ENCODE measurements around the gene AGBL4.

AGBL4 gene

DNA sequence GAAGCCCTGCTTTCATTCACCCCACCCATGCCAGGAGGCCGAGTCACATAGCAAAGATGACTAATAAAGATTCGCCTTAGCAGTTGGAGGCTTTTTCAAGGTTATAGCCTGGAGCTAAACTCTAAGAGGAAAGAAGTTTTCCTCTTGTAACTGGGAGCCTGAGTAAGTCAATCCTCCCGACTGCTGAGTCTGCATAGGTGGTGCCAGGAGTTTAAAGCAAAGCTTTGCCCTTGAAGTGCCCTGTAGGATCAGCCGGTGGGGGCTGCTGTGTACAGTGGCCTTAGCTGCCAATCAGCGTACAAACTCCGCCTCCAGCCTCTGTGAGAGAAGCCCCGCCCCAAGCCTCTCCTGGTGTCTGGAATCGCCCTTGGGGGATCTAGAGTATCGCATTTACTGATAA, 1404.2 kb downstream of the AGBL4 start:
- peak; percentile 51 for DNase-seq

DNA sequence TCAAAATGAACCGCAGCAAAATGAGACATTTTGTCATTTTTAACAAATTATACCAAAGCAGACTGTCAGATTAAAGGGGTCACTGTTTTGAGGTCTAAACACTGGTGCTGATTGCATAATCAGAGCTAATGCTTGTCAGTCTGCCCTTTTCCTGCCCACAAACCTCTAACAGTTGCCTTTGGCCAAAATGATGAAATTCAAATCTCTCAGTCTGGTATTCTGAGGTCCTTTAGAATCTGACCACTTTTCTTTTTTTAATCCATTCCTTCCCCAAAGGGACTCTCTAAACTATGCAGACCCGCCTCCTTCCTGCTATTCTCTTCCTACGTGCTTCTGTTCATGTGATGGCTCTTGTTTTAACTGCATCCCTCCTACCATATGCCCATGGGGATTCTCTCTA, 1406.5 kb downstream of the AGBL4 start:
- DNase-seq = no peak

DNA sequence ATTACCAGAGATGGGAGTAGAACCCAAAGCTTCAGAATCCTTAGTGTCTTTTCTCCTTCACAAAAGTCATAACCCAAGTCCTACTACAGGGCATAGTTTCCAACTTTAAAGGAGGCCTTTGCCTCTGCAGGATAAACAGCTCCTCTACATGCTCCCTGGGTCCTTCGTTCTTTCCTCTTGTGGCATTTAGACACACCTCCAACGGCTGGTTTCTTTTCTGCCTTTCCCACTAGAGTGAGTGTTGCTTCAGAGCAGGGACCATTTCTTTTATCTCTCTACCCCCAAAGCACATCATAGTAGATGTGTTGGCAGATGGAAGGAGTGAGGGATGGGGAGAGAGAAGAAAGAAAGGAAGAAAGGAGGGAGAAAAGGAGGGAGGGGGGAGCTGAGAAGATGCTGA, 1407.0 kb downstream of the AGBL4 start:
- no peak for DNase-seq

DNA sequence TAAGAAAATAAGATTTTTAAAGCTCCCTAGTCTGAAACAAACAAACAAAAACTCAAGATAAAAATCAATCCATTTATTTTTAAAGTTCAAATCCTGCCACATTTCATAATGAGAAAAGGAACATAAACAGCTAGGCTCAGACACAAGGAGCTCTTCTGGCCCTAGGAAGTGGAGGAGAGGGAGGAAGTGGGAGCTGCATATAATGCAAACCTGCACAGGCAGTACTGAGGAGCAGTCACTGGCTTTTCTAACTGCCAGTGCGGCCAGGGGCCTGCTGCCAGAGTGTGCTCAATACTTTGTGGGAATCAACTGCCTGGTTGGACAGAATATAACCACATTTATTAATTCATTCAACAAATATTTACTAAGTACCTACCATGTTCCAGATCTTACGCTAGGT, 1411.9 kb downstream of the AGBL4 start:
- DNase-seq = no peak

DNA sequence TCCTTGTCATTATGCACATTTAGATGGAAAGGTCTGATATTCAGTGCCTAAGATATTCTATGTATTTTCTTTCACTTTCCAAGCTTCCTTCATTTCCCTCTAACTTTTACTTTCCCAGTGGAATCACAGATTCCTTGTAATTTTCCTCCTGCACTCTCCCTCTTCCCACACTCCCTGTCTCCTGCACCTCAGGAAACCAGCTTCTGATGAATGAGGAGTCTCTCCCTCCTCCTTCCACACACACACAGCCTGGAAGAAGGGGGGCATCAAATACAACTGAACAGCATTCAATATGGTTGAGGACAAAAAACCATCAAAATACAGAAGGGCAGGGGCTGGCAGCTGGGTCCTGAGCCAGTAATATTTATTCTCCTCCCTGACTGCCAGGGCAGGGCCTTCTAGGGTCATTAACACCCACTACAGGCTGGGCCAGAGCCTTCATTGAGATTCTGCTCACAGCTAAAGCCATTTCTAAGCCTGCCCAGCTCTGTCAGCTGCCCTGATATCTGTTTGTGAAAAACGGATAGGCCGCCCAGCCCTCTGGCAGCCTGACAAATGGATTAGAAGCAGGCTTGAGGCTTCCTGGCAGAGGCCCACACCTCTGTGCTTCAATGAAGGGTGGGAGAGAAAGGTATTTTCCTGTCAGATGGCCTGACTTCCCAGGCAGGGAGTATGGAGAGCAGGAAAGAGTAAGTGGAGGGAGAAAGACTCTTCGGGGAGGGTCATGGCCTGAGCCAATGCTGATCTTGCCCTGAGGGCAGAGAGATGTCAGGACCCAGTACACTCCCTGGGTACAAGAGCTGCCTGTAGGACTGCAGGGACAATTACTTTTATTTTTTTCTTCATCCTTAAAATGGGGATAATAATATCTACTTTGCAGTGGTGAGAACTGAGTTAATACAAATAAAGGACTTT, 1412.9 kb downstream of the AGBL4 start:
- DNase-seq = peak; percentile 32

DNA sequence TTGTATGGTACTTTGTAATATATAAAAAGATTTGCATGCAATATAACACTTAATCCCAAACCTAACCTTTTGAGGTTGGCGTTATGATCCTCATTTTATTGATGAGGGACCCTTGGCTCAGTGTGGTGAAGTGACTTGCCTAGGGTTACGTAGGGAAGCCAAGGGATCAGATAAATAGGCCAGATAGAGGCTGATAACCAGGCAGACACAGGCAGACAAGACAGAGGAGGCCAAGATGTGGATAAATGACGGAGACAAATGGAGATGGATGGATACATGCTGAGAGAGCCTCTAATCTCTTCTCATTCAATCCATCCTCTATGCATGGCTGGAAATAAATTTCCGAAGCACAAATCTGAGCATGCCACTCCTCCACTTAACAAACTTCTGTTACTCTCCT, 1414.9 kb downstream of the AGBL4 start:
- DNase-seq = no peak

DNA sequence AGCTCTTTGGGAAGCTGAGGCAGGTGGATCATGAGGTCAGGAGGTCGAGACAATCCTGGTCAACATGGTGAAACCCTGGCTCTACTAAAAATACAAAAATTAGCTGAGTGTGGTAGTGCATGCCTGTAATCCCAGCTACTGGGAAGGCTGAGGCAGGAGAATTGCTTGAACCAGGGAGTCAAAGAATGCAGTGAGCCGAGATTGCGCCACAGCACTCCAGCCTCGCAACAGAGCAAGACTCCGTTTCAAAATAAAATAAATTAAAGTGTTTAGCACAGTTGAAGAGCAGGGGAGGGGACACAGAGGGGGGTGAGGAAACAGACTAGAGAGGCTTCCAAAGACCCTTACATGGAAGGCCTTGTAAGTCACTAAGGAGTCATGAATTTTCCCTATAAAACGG, 1420.5 kb downstream of the AGBL4 start:
- no peak for DNase-seq

GRCh38 chr1:48602349-48602748, 1421.4 kb downstream of the AGBL4 start:
- DNase-seq = no peak

- DNase-seq = no peak
Observed at GRCh38 chr1:48600182-48600581, 1423.6 kb downstream of the AGBL4 start.

DNA sequence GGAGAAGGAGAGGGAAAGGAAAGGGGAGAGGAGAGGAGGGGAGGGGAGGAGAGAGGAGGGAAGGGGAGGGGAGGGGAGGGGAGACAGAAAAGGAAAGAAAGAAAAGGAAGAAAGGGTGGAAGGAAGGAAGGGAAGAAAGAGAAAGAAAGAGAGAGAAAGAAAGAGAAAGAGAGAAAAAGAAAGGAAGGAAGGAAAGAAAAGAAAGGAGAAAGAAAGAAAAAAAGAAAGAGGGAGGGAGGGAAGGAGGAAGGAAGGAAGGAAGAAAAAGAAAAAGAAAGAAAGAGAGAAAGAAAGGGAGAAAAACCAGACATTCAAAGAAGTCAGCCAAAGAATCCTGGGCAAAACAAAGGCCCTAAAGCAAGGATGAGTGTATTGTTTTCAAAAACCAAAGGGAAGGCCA, 1426.1 kb downstream of the AGBL4 start:
- DNase-seq = no peak

GRCh38 chr1:48596046-48596445, 1427.7 kb downstream of the AGBL4 start:
- no peak for DNase-seq

- no peak for DNase-seq
Observed at GRCh38 chr1:48595613-48596012, 1428.1 kb downstream of the AGBL4 start.

- no peak for DNase-seq
Observed at GRCh38 chr1:48592330-48592729, 1431.4 kb downstream of the AGBL4 start.

GRCh38 chr1:48591181-48591580, 1432.6 kb downstream of the AGBL4 start:
- DNase-seq = no peak

DNA sequence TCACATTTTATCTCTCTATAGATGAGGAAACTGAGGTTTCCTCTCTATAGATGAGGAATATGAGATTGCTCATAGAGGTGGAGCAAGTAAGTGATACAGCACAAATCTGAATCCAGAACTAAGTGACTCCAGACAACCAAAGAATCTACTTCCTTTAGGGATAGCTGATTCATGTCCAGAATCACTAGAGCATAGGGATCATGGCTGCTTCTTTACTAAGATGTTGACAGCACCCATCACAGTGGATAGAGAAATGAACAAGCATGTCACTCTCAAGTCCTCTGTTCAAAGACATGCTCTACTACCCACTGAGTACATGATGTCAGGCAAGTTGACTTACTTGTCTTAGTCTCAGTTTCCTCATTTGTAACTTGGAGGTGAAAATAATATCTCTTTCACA, 1435.7 kb downstream of the AGBL4 start:
- DNase-seq = no peak

DNA sequence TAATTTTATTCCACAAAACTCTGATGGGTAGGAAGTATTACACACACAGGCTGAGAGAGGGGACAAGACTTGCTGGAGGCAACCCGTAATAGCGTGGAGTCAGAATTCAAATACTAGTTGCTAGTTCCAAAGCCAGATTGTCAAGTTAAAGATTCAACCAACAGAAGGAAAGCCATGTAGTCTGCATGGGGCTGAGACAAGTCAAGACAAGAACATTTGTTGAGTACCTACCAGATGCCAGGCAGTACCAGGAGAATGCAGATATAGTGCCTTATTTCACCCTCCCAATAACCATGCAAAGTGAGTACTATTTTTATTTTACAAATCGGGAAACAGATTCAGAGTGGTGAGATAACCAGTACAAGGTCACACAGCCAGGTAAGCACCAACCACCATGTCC, 1441.3 kb downstream of the AGBL4 start:
- no peak for DNase-seq

DNA sequence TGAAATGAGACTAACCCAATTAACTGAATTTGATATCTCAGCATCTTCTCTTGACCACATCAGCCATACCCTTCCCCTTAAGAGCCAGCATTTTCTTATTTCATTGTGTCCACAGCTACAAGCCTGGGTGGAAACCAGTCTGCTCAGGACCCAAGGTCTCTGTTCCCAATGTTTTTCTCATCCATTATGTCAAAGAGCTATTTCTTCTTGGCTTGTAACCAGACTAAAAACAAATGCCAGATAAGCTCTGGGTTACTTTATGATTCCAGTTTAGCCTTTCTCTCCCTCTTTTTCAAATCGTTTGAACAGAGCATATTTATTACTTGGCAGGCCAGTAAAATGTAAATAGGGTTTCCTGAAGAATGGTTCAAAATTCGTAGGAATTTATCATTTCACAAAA, 1442.5 kb downstream of the AGBL4 start:
- no peak for DNase-seq

DNA sequence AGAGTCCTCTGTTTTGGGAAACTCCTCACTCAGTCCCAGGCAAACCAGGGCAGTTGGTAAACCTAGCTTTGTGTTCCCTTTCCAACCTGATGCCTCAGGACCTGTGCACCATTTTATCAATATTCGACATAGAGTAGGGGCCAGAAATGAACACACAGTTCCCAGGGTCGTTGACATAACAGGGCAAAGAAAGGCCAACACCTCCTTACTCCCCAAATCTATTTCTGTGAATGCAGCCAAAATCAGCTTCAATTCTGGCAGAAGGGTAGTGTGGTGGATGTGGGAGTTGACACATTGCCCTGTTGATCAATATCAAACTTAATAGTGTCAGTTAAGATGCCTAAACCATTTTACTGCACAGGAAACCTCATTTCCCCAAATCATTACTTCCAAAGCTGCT, 1447.2 kb downstream of the AGBL4 start:
- DNase-seq = no peak

- peak; percentile 91 for DNase-seq
Observed at GRCh38 chr1:48572646-48573258, 1451.0 kb downstream of the AGBL4 start.

DNA sequence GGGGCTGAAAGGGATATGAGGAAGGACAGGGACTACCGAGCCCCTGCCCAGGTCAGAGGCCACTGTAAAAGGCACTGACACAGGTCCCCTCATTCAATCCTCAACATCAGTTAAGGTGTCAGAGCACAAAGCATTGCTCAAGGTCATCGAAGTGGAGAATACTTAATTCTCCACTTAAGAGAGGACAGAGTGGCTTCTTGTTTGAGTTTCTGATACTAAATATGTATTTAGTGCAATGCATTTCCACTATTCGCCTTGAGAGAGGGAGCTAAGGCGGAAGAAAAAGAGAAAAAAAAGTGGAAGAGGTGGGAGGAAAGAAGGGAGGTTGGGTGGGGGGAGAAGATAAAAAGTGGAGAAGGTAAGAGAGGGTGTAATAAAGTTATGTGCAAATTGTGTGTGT, 1451.6 kb downstream of the AGBL4 start:
- DNase-seq = no peak

DNA sequence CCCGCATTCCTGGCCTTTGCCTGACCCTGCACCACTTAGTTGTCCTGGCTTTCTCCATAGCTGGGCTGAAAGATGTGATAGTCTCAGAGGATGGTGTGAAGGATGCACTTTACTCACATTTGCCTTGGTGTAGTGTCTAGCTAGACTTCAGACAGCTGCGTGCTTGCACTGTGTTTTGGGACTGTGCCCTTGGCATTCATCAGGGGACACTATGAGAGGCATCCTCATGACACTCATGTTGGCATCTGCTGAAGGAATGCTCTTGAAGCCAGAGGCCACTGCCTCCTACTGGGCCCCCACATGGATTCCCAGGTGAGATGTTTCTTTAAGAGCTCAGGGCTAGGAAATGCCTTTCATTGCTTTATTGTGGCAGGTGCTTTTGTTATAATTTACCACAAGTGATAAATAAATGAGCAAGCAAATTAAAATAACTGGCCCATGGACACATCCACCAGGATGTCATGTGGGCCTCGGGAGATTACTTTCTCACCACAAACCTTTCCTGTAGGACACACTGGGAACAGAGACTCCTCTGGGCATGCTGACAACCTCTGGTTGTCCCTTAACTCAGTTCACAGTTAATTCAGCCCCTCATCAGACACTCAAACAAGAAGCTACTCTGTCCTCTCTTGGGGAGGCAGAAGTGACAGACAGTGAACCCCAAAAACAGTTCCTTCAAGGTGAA, 1452.3 kb downstream of the AGBL4 start:
- peak; percentile 35 for DNase-seq

DNA sequence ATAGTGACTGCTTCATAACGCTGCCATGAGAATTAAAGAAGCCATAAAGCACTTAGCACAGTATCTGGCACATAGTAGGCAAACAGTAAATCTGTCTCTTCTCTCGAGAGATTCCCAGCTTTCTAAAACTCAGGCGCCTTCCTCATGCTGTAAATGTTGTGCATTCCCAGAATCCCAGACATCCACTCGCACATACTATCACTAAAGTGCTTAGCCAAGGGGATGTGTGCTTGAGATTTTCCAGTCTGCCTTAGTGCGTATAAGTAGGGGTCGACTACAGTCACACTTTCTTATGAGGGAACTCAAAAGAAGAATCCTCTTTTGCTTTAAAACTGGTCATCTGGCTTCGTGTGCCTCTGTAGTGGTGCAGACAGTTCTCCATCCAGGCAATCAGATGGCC, 1453.2 kb downstream of the AGBL4 start:
- no peak for DNase-seq

DNA sequence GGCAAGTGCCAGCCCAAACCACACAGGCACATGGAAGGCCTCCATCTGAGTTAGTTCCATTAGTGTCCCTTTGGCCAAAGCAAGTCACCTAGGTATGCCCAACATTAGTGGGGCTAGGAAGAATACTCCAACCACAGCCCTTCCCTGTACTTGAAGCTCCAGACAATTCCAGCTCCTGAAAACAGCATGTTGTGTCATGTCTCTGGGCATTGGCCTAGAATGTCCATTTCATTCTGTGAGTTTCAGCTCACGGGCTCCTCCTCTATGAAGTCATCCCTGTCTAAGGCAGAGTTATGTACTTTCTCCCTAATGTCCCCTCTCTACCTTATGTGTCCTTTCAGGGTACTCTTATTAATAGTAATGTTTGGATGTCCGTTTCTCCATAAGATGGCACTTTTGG, 1455.3 kb downstream of the AGBL4 start:
- DNase-seq = no peak

GRCh38 chr1:48566492-48566891, 1457.3 kb downstream of the AGBL4 start:
- DNase-seq = no peak
